ENCODE measurements around the gene GLS2.

The GLS2 gene

GRCh38 chr12:56437430-56438176 is 50.4 kb downstream of the GLS2 start:
- no peaks in the 10 kb centered on the region for H3K27me3 ChIP-seq (ENCODE audit: low read depth, low read length)
- H3K4me1 ChIP-seq (ENCODE audit: low read length) = no peaks in the 10 kb centered on the region
- H3K9me3 ChIP-seq (ENCODE audit: insufficient read depth, low read length) = no peaks in the 10 kb centered on the region
- no peak overlapping the region for H3K4me2 ChIP-seq (ENCODE audit: low read length)
- peaks cover 9% of the 10 kb centered on the region; the same call in 1 of the 2 replicates for H4K20me1 ChIP-seq (ENCODE audit: insufficient read depth, low read length)
- no peak overlapping the region for H2AFZ ChIP-seq (ENCODE audit: low read depth, low read length)
- H3K4me3 ChIP-seq (ENCODE audit: low read length) = no peak overlapping the region
- H3K27ac ChIP-seq (ENCODE audit: low read length) = no peak overlapping the region
- H3K36me3 ChIP-seq (replicated peaks; ENCODE audit: low read depth, low read length) = peaks cover 12% of the 10 kb centered on the region
- H3K79me2 ChIP-seq (ENCODE audit: low read length) = peaks cover 68% of the 10 kb centered on the region
- H3K9ac ChIP-seq (ENCODE audit: low read length) = no peak overlapping the region
- TF ChIP-seq CTCF (IDR thresholded peaks at IDR 0.05; ENCODE audit: low read depth, low read length) = no peak
- no peak for TF ChIP-seq EZH2phosphoT487 (IDR thresholded peaks at IDR 0.05; ENCODE audit: low read depth)

- Histone ChIP-seq H4K20me1 (ENCODE audit: insufficient read depth, low read length) (peaks cover 5% of the 10 kb centered on the region; the same call in 1 of the 2 replicates), H3K27me3 (ENCODE audit: low read depth, low read length) (no peaks in the 10 kb centered on the region), H3K27ac (ENCODE audit: low read length) (no peak overlapping the region), H3K79me2 (ENCODE audit: low read length) (peaks cover 46% of the 10 kb centered on the region), H3K4me1 (ENCODE audit: low read length) (no peaks in the 10 kb centered on the region), H3K36me3 (replicated peaks; ENCODE audit: low read depth, low read length) (peaks cover 27% of the 10 kb centered on the region), H3K4me3 (ENCODE audit: low read length) (no peak overlapping the region), H3K9me3 (ENCODE audit: insufficient read depth, low read length) (no peaks in the 10 kb centered on the region), H2AFZ (ENCODE audit: low read depth, low read length) (no peak overlapping the region), H3K9ac (ENCODE audit: low read length) (no peak overlapping the region), H3K4me2 (ENCODE audit: low read length) (no peak overlapping the region)
- no peak for TF ChIP-seq CTCF (IDR thresholded peaks at IDR 0.05; ENCODE audit: low read depth, low read length)
- no peak for TF ChIP-seq EZH2phosphoT487 (IDR thresholded peaks at IDR 0.05; ENCODE audit: low read depth)
Measured at GRCh38 chr12:56434828-56435227, 53.1 kb downstream of the GLS2 start.

GRCh38 chr12:56431850-56432249 is 56.1 kb downstream of the GLS2 start:
- Histone ChIP-seq H3K27me3 (ENCODE audit: low read depth, low read length) (no peaks in the 10 kb centered on the region), H2AFZ (ENCODE audit: low read depth, low read length) (no peak overlapping the region), H3K4me2 (ENCODE audit: low read length) (no peak overlapping the region), H3K79me2 (ENCODE audit: low read length) (peaks cover 17% of the 10 kb centered on the region), H4K20me1 (ENCODE audit: insufficient read depth, low read length) (no peaks in the 10 kb centered on the region), H3K27ac (ENCODE audit: low read length) (no peak overlapping the region), H3K9ac (ENCODE audit: low read length) (no peak overlapping the region), H3K9me3 (ENCODE audit: insufficient read depth, low read length) (no peaks in the 10 kb centered on the region), H3K4me3 (ENCODE audit: low read length) (no peak overlapping the region), H3K36me3 (replicated peaks; ENCODE audit: low read depth, low read length) (peaks cover 40% of the 10 kb centered on the region), H3K4me1 (ENCODE audit: low read length) (no peaks in the 10 kb centered on the region)
- TF ChIP-seq EZH2phosphoT487 (IDR thresholded peaks at IDR 0.05; ENCODE audit: low read depth) (no peak), CTCF (IDR thresholded peaks at IDR 0.05; ENCODE audit: low read depth, low read length) (no peak)

GRCh38 chr12:56431288-56431687 is 56.7 kb downstream of the GLS2 start:
- Histone ChIP-seq H3K27me3 (ENCODE audit: low read depth, low read length) (no peaks in the 10 kb centered on the region), H3K9me3 (ENCODE audit: insufficient read depth, low read length) (no peaks in the 10 kb centered on the region), H3K4me2 (ENCODE audit: low read length) (no peak overlapping the region), H3K27ac (ENCODE audit: low read length) (no peak overlapping the region), H2AFZ (ENCODE audit: low read depth, low read length) (no peak overlapping the region), H3K4me3 (ENCODE audit: low read length) (no peak overlapping the region), H3K4me1 (ENCODE audit: low read length) (no peaks in the 10 kb centered on the region), H3K79me2 (ENCODE audit: low read length) (peaks cover 11% of the 10 kb centered on the region), H3K9ac (ENCODE audit: low read length) (no peak overlapping the region), H3K36me3 (replicated peaks; ENCODE audit: low read depth, low read length) (peaks cover 42% of the 10 kb centered on the region), H4K20me1 (ENCODE audit: insufficient read depth, low read length) (no peaks in the 10 kb centered on the region)
- no peak for TF ChIP-seq CTCF (IDR thresholded peaks at IDR 0.05; ENCODE audit: low read depth, low read length)
- TF ChIP-seq EZH2phosphoT487 (IDR thresholded peaks at IDR 0.05; ENCODE audit: low read depth) = no peak

All from OCI-LY3 (cell line).